ENCODE results near the gene CHMP1B.
"Not testable (repeated sequence)": the region's sequence is repeated elsewhere in the genome, so short reads cannot be mapped to it uniquely, and the experiment has no call there.

Gene CHMP1B

GRCh38 chr18:11842562-11842961 lies 8.7 kb upstream of the CHMP1B start:
- no peak for FAIRE-seq

GRCh38 chr18:11844436-11844835 lies 6.8 kb upstream of the CHMP1B start:
- FAIRE-seq, result no peak

- FAIRE-seq, result no peak
These were observed 5.6 kb upstream of the CHMP1B start for GRCh38 chr18:11845654-11846053.

GRCh38 chr18:11847811-11848210 lies 3.4 kb upstream of the CHMP1B start:
- FAIRE-seq, result no peak

- FAIRE-seq, result no peak
These were observed 1.9 kb upstream of the CHMP1B start for GRCh38 chr18:11849279-11849678.

GRCh38 chr18:11849841-11850634 lies 1.2 kb upstream of the CHMP1B start:
- FAIRE-seq, result no peak

- no peak for FAIRE-seq
These were observed 430 bp upstream of the CHMP1B start for GRCh38 chr18:11850821-11851145.

GRCh38 chr18:11851806-11852337 lies 659 bp downstream of the CHMP1B start:
- no peak for FAIRE-seq

- not testable (repeated sequence) for FAIRE-seq
These were observed 3.3 kb downstream of the CHMP1B start for GRCh38 chr18:11854554-11854953.

- FAIRE-seq, result peak; percentile 95
These were observed 6.1 kb downstream of the CHMP1B start for GRCh38 chr18:11857177-11857887.

- FAIRE-seq, result no peak
These were observed 8.1 kb downstream of the CHMP1B start for GRCh38 chr18:11859282-11859830.

GRCh38 chr18:11859903-11860407 lies 8.7 kb downstream of the CHMP1B start:
- no peak for FAIRE-seq

GRCh38 chr18:11860594-11861450 lies 9.6 kb downstream of the CHMP1B start:
- no peak for FAIRE-seq

GRCh38 chr18:11861583-11862288 lies 10.5 kb downstream of the CHMP1B start:
- FAIRE-seq, result no peak

GRCh38 chr18:11862468-11863137 lies 11.4 kb downstream of the CHMP1B start:
- FAIRE-seq, result no peak

GRCh38 chr18:11864471-11864870 lies 13.3 kb downstream of the CHMP1B start:
- FAIRE-seq, result no peak

GRCh38 chr18:11865071-11865470 lies 13.9 kb downstream of the CHMP1B start:
- no peak for FAIRE-seq

- no peak for FAIRE-seq
These were observed 15.1 kb downstream of the CHMP1B start for GRCh38 chr18:11866329-11866728.

GRCh38 chr18:11866764-11867163 lies 15.6 kb downstream of the CHMP1B start:
- FAIRE-seq, result no peak

GRCh38 chr18:11868230-11868629 lies 17.0 kb downstream of the CHMP1B start:
- no peak for FAIRE-seq

- no peak for FAIRE-seq
These were observed 20.3 kb downstream of the CHMP1B start for GRCh38 chr18:11871501-11871900.
